GM19468 (cell line): Measurements from ENCODE around the gene TYRO3.

Experiments
- ATAC-seq: cut with Tn5 transposase; IDR thresholded peaks from one replicate; pipeline ENCODE4 v1.9.1; 2021; ENCODE audit warnings: mild to moderate bottlenecking, moderate library complexity, moderate number of reproducible peaks; ENCODE audit not compliant: unreplicated experiment; ENCODE audit errors: extremely low read depth

The TYRO3 gene

DNA sequence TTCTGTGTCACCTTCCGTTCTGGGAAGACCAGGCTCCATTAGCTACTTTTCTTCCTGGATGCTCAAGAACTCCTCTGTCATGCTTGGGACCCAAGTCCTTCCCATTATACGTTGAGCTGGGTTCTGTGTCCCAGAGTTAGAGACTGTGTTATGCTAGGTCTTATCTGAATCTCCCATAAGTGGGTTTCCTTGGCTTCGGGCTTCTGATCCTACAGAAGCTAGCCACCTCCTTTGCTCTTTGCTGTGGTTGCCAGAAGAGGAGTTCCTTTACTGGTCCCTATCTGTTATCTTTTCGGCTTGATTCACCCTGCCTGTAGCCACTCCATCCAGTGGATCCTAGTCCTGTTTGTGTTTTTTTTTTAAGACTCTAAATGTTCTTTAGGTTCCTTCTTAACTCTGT lies 38.0 kb downstream of the TYRO3 start:
- ATAC-seq, result no peak

GRCh38 chr15:41597787-41598186 lies 38.8 kb downstream of the TYRO3 start:
- ATAC-seq, result no peak

DNA sequence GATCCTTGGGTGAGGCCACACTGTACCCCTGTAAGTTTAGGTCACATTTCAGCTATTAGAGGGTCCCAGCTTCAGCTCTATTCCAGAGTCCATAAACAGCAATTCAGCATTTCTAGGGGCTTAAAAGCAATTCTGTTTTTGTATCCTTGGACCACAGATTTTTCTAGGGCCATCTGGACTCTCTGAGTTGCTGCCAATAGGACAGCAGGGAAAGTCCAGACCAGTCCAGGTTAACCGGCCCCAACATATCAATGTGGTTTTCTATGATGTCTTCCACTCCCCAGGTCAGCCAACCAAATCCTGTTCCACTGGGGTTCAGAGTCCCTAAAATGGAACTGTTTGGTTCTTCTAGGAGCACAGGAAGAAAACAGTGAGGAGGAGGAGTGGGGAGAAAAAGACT lies 40.0 kb downstream of the TYRO3 start:
- ATAC-seq, result no peak

DNA sequence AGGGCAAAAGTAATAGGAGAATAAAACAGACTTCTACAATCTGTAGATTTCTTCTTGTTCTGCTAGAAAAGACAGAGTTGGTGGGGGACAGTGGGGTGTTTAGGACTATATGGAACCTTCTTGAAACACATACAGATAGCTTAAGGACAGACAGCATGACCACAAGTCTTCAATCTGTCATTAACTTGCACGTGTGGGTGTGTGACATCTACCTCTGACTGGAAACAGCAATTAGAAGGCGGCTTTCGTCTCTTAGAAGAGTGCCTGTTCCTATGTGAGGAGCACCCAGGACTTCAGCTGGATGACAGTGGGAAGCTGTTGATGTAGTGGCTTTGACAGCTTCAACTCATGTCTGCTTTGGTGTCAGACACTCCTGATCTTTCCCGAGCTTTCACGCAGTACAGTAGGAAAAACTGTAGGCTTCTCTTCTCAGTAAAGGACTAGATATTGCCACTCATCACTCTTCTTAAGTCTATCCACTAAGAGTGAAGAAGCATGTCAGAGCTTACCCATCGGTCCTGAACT lies 44.5 kb downstream of the TYRO3 start:
- no peak for ATAC-seq

DNA sequence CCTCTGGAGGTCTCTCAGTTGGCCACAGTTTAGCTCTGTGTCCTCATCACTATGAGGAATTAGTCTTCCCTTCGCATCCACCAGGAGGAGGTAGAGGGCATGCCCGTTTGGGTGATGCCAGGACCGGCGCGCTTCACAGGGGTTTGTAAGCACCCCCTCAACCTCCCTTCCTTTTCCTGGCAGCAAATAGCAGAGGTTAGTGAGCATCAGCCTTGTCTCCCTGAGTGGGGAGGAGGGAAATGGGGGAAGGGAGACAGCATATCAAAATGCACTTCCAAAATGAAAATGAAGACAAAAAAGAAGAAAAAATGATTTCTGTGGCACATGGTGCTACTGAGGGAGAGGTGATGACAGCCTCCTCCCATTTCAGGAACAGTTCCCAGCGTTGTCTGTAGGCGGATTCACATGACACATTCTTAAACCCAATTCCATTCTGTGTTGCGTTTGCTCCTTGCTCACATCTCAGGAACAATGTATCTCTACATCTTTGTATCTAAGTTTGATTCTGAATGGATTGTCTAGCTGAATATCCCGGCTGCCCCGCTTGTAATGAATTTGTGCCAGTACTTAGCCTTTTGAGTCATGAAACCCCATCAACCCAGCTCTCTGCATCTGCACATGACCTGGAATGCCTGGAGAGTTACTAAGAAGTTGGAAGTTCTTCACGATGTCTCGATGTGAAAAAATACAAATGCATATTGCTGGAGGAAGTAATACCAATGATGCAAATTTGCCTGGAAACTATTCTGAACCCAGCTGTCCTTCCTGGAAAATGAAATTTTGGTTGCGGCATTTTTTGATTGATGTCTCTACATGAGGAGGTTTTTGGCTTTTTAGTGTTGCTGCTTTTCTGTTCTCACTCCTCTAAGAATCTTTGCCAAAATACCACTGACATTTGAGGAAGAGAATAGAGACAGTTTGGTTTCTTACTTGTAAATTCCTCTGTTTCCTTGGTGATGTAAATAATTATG lies 45.2 kb downstream of the TYRO3 start:
- no peak for ATAC-seq

GRCh38 chr15:41605566-41605965 lies 46.6 kb downstream of the TYRO3 start:
- no peak for ATAC-seq

- ATAC-seq, result no peak
Observed at GRCh38 chr15:41606997-41607396, 48.0 kb downstream of the TYRO3 start.

DNA sequence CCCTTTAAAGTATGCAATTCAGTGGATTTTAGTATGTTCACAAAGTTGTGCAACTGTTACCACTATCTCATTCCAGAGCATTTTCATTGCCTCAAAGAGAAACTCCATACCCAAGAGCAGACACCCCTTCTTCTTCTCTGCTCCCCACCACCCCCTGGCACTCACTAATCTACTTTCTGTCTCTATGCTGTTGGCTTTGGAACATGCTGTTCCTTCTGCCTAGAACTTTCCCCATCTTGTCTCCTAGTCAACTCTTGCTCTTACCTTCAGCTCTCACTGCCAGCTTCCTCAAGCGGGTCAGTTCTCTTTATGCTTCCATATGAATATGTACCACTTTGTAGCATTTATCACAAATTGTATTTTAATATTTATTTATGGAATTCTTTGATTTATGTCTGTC lies 50.1 kb downstream of the TYRO3 start:
- ATAC-seq, result no peak

- no peak for ATAC-seq
Observed at GRCh38 chr15:41610048-41610447, 51.0 kb downstream of the TYRO3 start.

DNA sequence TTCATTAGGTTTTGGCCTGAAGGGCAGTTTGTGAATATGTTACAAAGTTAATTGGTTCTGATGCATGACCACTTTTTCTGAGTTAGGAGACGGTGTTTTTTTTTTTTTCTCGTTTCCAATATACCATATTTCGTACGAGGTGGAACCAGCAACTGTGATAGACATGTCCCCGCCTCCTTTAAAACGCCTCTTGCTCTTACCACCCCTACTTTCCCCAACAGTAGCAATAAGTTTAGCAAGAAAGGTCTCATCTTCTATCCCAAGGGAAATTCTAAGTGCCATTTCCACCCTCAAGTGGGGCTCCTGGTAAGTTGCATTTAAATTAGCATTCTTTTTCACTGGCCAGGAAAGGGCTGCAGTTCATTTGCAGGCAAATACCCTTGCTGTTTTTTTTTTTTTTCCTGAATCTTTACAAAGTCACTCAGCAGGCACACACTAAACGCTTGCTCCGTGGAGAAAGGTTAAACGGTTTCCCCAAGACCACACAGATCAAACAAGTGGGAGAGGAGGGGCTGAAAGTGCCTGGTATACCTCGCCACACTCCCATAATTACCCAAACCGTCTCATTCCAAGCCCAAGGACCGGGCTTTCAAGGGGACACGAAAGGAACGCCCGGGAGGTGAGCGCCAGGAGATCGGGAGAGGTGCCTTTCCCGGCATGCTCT lies 61.7 kb downstream of the TYRO3 start:
- no peak for ATAC-seq

DNA sequence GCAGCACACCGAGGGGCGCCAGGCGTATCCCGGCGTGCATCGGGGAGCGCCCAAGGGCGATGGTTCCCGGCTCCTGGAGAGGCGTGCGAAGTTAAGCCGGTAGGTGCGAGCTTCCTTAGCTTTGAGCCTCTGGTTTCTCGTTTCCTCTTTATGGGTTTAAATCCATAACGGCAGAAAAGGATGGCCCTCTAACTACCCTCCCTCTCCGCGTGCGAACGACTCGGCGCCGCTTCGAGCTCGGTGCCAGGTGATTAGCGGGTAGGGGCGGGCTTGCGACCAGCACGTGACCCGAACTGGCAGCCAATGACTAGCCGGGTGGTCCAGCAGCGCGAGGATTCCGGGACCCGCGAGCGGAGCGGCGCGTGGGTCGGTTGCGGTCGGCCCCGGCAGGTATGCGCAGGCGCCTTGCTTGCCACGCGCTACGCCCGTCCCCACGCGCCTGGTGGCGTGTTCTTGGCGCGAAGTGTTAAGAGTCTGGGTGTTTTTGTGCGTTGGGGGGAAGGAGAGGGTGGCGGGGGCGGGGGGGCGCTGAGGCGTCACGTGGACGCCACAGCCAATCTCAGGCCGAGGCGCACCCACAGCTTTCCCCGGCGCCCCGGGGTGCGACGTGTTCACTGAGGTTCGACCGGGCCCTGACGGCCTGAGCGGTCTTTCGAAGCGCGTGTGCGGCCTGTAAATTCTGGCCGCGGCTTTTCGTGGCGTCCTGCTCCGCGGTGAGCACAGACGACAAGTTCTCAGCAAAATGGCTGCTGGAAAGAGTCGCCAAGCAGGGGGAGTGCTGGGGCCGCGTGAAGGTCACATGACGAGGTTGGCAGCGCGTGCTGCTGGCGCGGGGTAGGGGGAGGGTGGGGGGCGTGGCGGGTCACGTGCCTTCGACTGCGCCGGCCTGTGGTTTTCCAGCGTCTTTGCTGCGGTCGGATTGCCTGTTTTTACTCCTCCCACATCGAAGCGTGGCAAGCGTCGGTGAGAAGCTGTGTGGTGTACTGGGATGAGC lies 62.5 kb downstream of the TYRO3 start:
- no peak for ATAC-seq

DNA sequence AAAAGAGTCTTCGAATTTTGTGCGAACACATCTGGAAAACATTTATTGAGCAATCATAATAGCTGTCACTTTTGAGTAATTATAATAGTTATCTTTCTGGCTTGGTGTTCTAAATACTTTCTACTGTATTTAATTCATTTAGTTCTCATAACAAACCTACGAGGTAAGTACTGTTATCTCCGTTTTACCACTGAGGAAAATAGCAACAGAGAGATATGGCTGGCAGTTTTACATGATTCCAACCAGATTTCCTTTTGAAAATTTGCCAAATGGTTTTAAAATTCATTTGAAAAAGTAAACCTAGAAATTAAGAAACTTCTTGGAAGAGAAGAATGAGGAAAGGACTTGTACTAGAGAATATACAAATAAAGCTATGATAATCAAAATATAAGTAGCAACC lies 63.9 kb downstream of the TYRO3 start:
- no peak for ATAC-seq

GRCh38 chr15:41627203-41627602 lies 68.2 kb downstream of the TYRO3 start:
- ATAC-seq, result no peak

DNA sequence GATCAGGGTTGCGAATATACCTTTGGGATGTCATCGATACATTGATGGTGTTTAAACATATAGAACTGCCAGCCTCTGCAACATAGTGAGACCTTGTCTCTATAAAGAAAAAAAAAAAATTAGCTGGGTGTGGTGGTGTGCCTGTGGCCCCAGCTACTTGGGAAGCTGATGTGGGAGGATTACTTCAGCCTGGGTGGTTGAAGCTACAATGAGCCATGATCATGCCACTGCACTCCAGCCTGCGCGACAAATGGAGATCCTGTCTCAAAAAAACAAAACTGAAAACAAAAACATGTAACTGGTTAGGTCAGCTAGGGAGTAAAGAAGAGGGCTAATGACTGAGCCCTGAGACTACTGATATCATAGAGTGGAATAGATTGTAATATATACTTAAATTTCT lies 70.5 kb downstream of the TYRO3 start:
- no peak for ATAC-seq

DNA sequence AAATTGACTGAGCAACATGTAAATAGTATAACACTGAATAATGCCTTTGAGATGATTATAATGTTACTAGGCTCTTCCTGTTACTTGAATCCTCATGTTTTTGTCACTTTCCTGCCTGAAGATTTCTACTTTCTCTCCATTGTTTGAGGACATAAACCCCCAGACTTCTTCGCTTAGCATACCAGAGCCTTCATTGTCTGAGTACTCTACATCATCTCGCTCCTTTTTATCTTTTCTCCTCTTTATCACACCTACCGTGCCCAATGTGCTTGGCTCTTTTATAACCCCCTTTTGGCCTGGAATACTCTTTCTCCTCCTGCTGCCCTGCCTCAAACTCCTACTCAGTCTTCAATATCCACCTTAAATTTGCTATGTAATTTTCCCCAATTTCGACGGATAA lies 70.9 kb downstream of the TYRO3 start:
- ATAC-seq, result no peak

DNA sequence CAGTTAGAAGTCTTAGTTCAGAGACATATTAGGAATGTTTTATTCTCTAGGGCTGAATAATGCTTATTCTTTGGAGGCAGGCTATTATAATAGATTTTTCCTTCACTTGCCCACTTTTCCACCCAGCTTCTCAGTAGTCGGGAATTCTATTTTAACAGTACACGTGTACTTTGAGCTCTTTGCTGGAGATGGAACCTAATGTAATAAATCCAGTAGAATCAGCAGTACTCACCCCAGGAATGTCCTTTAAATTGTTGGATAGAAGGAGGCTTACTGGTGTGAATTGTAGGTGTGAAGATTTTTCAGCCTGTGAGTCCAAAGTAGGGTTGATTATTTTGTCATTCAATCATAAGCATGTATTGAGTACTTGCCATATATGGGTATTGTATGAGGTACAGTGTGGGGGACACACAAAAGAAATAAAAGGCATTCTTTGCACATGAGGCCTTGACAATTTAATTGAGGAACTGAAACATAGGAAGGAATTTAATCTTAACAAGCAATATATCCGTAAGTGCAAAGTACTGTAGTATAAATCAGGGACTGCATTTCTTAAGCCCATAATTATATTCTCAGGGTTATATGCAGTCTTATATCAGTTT lies 71.7 kb downstream of the TYRO3 start:
- no peak for ATAC-seq

GRCh38 chr15:41631880-41632470 lies 73.0 kb downstream of the TYRO3 start:
- ATAC-seq, result no peak
